A673 (cell line): ENCODE results near the gene TAS2R13.

Experiments
- CTCF ChIP-seq: fragments of 300-800, 200-600 bp; sonication (generic); conservative IDR thresholded peaks from 2 replicates; pipeline ENCODE4 v1.5.1; 2017; ENCODE audit warnings: low read depth, mild to moderate bottlenecking, antibody characterized with exemption, low read length, moderate library complexity, mixed read lengths
- EZH2 ChIP-seq: fragments of 200-600 bp; sonication (generic); IDR thresholded peaks from 2 replicates; pipeline ENCODE4 v1.6.1; 2017; ENCODE audit warnings: borderline replicate concordance, low read depth, mild to moderate bottlenecking, mixed read lengths, antibody characterized with exemption, low read length; ENCODE audit not compliant: poor library complexity, severe bottlenecking

GRCh38 chr12:10900972-10901371 is 8.4 kb downstream of the TAS2R13 start:
- no peak for TF ChIP-seq EZH2
- TF ChIP-seq CTCF: no peak
